SK-N-SH (cell line): ENCODE measurements around the gene GLYR1. TPM values are rescaled to one million over a fixed set of nuclear protein-coding genes. Genes with fewer than 3 reads are reported as not detected.

ENCODE experiments used
- CTCF ChIA-PET: fragments of 300-600, 350-600 bp; formaldehyde crosslinking; extraction: SDS; loops from one replicate; lab custom pipeline; 2021; lab: Yijun Ruan, JAX
- POLR2A ChIA-PET: fragments of 350-600 bp; sonication (Branson Sonifier 250); formaldehyde crosslinking; extraction: SDS; loops from one replicate; lab custom pipeline; 2020; ENCODE audit warnings: antibody characterized with exemption, inconsistent platforms; lab: Yijun Ruan, JAX
- DNase-seq: peaks from one replicate; pipeline ENCODE4 v3.0.0; 2012
- H2AFZ ChIP-seq: fragments of 200-600 bp; sonication (generic); 2 replicates; pipeline ENCODE4 v1.8.1; 2016; ENCODE audit warnings: antibody characterized with exemption, mild to moderate bottlenecking, low read depth
- H3F3A ChIP-seq: fragments of 200-600 bp; sonication (generic); replicated peaks from 2 replicates; pipeline ENCODE3; 2016; ENCODE audit warnings: antibody characterized with exemption, mild to moderate bottlenecking; ENCODE audit not compliant: insufficient read depth
- H3K27ac ChIP-seq, 2 experiments: fragments of 200-500 bp in 1 of 2; fragments of 200-600 bp in 1 of 2; sonication (Bioruptor generic) in 1 of 2; sonication (generic), shearing (Covaris generic) in 1 of 2; 2 replicates each; pipeline versions ENCODE4 v1.5.1 to v1.6.1; 2014 to 2016; ENCODE audit warnings: low read depth in 2 of 2, inconsistent platforms in 1 of 2, low read length in 1 of 2, mild to moderate bottlenecking in 1 of 2, mixed read lengths in 1 of 2
- H3K27me3 ChIP-seq: fragments of 200-600 bp; sonication (generic), shearing (Covaris generic); 2 replicates; pipeline ENCODE4 v1.6.1; 2016; ENCODE audit warnings: mixed run types; ENCODE audit not compliant: insufficient read depth
- H3K36me3 ChIP-seq, 2 experiments: fragments of 200-500 bp in 1 of 2; fragments of 200-600 bp in 1 of 2; sonication (Bioruptor generic) in 1 of 2; sonication (generic) in 1 of 2; replicated peaks in 1 of 2; 2 replicates each; pipeline versions ENCODE3 to v1.5.1; 2014 to 2016; ENCODE audit warnings: low read length in 1 of 2, mild to moderate bottlenecking in 1 of 2; ENCODE audit not compliant: insufficient read depth in 2 of 2, control insufficient read depth in 1 of 2
- H3K4me1 ChIP-seq, 2 experiments: fragments of 200-500 bp in 1 of 2; fragments of 200-600 bp in 1 of 2; sonication (Bioruptor generic) in 1 of 2; sonication (generic), shearing (Covaris generic) in 1 of 2; 2 replicates each; pipeline versions ENCODE4 v1.5.1 to v1.6.1; 2014 to 2016; ENCODE audit warnings: low read depth in 1 of 2, low read length in 1 of 2, mixed run types in 1 of 2; ENCODE audit not compliant: insufficient read depth in 2 of 2, control insufficient read depth in 1 of 2
- H3K4me2 ChIP-seq: fragments of 200-600 bp; sonication (generic), shearing (Covaris generic); 2 replicates; pipeline ENCODE4 v1.6.1; 2017; ENCODE audit warnings: mixed run types
- H3K4me3 ChIP-seq, 2 experiments: fragments of 200-500 bp in 1 of 2; fragments of 200-600 bp in 1 of 2; sonication (Bioruptor generic) in 1 of 2; sonication (generic), shearing (Covaris generic) in 1 of 2; 2 replicates each; pipeline versions ENCODE4 v1.5.1 to v1.8.1; 2014 to 2016; ENCODE audit warnings: low read depth in 2 of 2, inconsistent platforms in 1 of 2, low read length in 1 of 2, mild to moderate bottlenecking in 1 of 2, mixed read lengths in 1 of 2, moderate library complexity in 1 of 2
- H3K79me2 ChIP-seq: fragments of 200-600 bp; sonication (generic); 2 replicates; pipeline ENCODE4 v1.8.1; 2017; ENCODE audit warnings: mild to moderate bottlenecking; ENCODE audit not compliant: insufficient read depth
- H3K9ac ChIP-seq: fragments of 200-600 bp; sonication (generic); 2 replicates; pipeline ENCODE4 v1.6.1; 2017; ENCODE audit warnings: mixed run types
- H3K9me2 ChIP-seq: fragments of 200-600 bp; sonication (generic); 2 replicates; pipeline ENCODE4 v1.6.1; 2017; ENCODE audit warnings: mixed run types
- H3K9me3 ChIP-seq: fragments of 200-600 bp; sonication (generic); 2 replicates; pipeline ENCODE4 v1.6.1; 2017; ENCODE audit warnings: mixed run types, mild to moderate bottlenecking, moderate library complexity
- H4K20me1 ChIP-seq: fragments of 200-600 bp; sonication (generic); 2 replicates; pipeline ENCODE4 v1.6.1; 2017; ENCODE audit warnings: mild to moderate bottlenecking, mixed run types; ENCODE audit not compliant: insufficient read depth
- ELF1 ChIP-seq: IDR thresholded peaks from 2 replicates; pipeline ENCODE4 v1.4.0; 2012
- EP300 ChIP-seq, 2 experiments: IDR thresholded peaks; 2 replicates each; pipeline versions ENCODE4 v1.4.0 to v1.6.1; 2012; ENCODE audit warnings: borderline replicate concordance in 1 of 2, low read depth in 1 of 2, low read length in 1 of 2
- EZH2phosphoT487 ChIP-seq: fragments of 200-600 bp; sonication (generic); IDR thresholded peaks from 2 replicates; pipeline ENCODE4 v1.6.1; 2017; ENCODE audit warnings: low read depth, mixed run types, mild to moderate bottlenecking, antibody characterized with exemption, moderate library complexity, borderline replicate concordance
- FOXJ3 ChIP-seq: sonication (generic); formaldehyde crosslinking; IDR thresholded peaks from 2 replicates; pipeline ENCODE4 v1.5.1; 2020; ENCODE audit warnings: mild to moderate bottlenecking, missing genetic modification reagents
- GABPA ChIP-seq: IDR thresholded peaks from 2 replicates; pipeline ENCODE4 v1.4.0; 2012; ENCODE audit warnings: low read depth, mild to moderate bottlenecking
- MEF2A ChIP-seq: IDR thresholded peaks from 2 replicates; pipeline ENCODE4 v1.4.0; 2012; ENCODE audit warnings: low read depth, borderline replicate concordance
- NRF1 ChIP-seq: IDR thresholded peaks from 2 replicates; pipeline ENCODE4 v1.6.1; 2012; ENCODE audit warnings: low read depth, mild to moderate bottlenecking, low read length
- POLR2AphosphoS5 ChIP-seq: IDR thresholded peaks from 2 replicates; pipeline ENCODE4 v1.6.1; 2012; ENCODE audit warnings: low read depth, low read length
- RAD21 ChIP-seq: IDR thresholded peaks from 2 replicates; pipeline ENCODE4 v1.6.1; 2012; ENCODE audit warnings: mild to moderate bottlenecking, low read length
- RFX5 ChIP-seq: IDR thresholded peaks from 2 replicates; pipeline ENCODE4 v1.6.1; 2012; ENCODE audit warnings: mild to moderate bottlenecking, improper control_type of control experiment, low read length
- TAF1 ChIP-seq: IDR thresholded peaks from 2 replicates; pipeline ENCODE4 v1.6.1; 2012; ENCODE audit warnings: low read depth, mild to moderate bottlenecking, low read length, moderate library complexity, borderline replicate concordance
- TEAD4 ChIP-seq: IDR thresholded peaks from 2 replicates; pipeline ENCODE4 v1.4.0; 2012; ENCODE audit warnings: mild to moderate bottlenecking, borderline replicate concordance; ENCODE audit not compliant: insufficient read depth
- WGBS: methylation state at CpG from one replicate; pipeline ENCODE4 v1.1.6; 2017; ENCODE audit warnings: low lambda C conversion rate; 5-methylcytosine and 5-hydroxymethylcytosine counted together
- polyA plus RNA-seq, 3 experiments: library from polyadenylated mRNA; depleted of rRNA; stranded (reverse); fragments of >200 nt; gene quantifications; 2 replicates each; pipeline ENCODE4 v1.2.3, GENCODE V29; 2012
- TF ChIP-seq, protein P1 (sequence below): IDR thresholded peaks from 2 replicates; pipeline ENCODE4 v1.4.0; 2012; ENCODE audit warnings: low read depth, borderline replicate concordance
- TF ChIP-seq, protein P2 (sequence below): IDR thresholded peaks from 2 replicates; pipeline ENCODE4 v1.6.1; 2012; ENCODE audit warnings: mild to moderate bottlenecking, low read depth, low read length, moderate library complexity
- TF ChIP-seq, protein P3 (sequence below): IDR thresholded peaks from 2 replicates; pipeline ENCODE4 v1.4.0; 2012; ENCODE audit warnings: low read depth, borderline replicate concordance

The GLYR1 gene
- polyA plus RNA-seq, 1 of the 3 experiments (the other 2 are of a cell fraction): 40.1 TPM

DNA sequence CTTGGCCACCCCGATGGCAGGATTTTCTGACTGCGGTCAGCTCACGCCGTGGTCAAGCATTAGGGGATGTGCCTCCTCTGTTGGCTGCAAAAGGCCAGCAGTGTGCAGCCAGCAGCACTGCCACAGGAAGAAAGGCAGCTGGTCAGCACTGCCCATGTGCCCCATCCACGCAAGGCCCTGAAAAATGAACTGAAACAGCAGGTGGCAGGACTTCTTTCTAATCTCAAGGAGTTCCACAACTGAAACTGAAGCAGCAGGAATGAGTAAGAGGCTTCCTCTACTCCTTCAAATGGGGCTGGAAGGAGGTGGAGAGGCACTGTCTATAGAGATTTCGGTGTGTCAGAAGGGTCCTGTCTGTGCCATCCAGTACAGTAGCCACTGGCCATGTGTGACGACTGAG lies 83.3 kb downstream of the GLYR1 start:
- Histone ChIP-seq H3K9me2 (no peaks in the 10 kb centered on the region), H3K27me3 (no peaks in the 10 kb centered on the region), H3K36me3 (peaks cover 5 to 37% of the 10 kb centered on the region in 2 experiments), H4K20me1 (no peaks in the 10 kb centered on the region), H3K9me3 (no peaks in the 10 kb centered on the region), H3K27ac (no peak overlapping the region), H3K79me2 (peaks cover 40% of the 10 kb centered on the region), H3K4me1 (peaks cover 5 to 13% of the 10 kb centered on the region in 2 experiments; a peak in 2 of 4 replicates), H3F3A (peaks cover 3% of the 10 kb centered on the region), H2AFZ (no peak overlapping the region), H3K9ac (no peak overlapping the region), H3K4me3 (no peak overlapping the region), H3K4me2 (no peak overlapping the region)
- TF ChIP-seq RAD21 (no peak), MEF2A (no peak), POLR2AphosphoS5 (no peak), TEAD4 (no peak), ELF1 (no peak)
- TF ChIP-seq, protein P1, sequence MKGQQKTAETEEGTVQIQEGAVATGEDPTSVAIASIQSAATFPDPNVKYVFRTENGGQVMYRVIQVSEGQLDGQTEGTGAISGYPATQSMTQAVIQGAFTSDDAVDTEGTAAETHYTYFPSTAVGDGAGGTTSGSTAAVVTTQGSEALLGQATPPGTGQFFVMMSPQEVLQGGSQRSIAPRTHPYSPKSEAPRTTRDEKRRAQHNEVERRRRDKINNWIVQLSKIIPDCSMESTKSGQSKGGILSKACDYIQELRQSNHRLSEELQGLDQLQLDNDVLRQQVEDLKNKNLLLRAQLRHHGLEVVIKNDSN: no peak
- TF ChIP-seq, protein P2, sequence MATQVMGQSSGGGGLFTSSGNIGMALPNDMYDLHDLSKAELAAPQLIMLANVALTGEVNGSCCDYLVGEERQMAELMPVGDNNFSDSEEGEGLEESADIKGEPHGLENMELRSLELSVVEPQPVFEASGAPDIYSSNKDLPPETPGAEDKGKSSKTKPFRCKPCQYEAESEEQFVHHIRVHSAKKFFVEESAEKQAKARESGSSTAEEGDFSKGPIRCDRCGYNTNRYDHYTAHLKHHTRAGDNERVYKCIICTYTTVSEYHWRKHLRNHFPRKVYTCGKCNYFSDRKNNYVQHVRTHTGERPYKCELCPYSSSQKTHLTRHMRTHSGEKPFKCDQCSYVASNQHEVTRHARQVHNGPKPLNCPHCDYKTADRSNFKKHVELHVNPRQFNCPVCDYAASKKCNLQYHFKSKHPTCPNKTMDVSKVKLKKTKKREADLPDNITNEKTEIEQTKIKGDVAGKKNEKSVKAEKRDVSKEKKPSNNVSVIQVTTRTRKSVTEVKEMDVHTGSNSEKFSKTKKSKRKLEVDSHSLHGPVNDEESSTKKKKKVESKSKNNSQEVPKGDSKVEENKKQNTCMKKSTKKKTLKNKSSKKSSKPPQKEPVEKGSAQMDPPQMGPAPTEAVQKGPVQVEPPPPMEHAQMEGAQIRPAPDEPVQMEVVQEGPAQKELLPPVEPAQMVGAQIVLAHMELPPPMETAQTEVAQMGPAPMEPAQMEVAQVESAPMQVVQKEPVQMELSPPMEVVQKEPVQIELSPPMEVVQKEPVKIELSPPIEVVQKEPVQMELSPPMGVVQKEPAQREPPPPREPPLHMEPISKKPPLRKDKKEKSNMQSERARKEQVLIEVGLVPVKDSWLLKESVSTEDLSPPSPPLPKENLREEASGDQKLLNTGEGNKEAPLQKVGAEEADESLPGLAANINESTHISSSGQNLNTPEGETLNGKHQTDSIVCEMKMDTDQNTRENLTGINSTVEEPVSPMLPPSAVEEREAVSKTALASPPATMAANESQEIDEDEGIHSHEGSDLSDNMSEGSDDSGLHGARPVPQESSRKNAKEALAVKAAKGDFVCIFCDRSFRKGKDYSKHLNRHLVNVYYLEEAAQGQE: no peak
- DNase-seq: no peak
- CTCF ChIA-PET: no interaction called here
- WGBS: 94% methylated on average over 7 of the region's 7 CpGs
- POLR2A ChIA-PET: no interaction called here

DNA sequence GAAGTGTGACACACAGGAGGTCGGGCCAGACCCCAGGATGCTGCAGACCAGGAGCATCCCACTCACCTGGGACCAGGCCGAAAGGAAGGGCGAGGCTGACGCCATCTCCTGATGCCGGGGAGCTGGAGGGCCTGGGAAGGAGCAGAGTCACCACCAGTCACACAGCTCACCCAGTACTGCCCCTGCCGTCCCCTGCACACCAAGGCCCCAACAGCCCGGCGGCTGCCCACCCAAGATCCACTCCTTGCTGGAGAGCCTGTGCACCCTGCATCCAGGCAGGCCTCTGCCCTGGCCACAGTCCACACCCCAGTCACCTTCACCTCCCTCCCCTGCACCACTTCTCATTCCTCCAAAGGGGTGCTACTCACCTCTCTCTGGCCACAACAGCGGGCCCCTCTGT lies 84.9 kb downstream of the GLYR1 start:
- CTCF ChIA-PET: interaction anchor here (1.3 kb wide), 1 partner anchor 15 kb away, joined by 3 read pairs; no protein-coding TSS in a partner anchor
- Histone ChIP-seq H3K79me2 (peaks cover 40% of the 10 kb centered on the region), H3K9ac (no peak overlapping the region), H3K9me3 (no peaks in the 10 kb centered on the region), H2AFZ (no peak overlapping the region), H3K9me2 (no peaks in the 10 kb centered on the region), H3K4me3 (no peak overlapping the region)
- WGBS: 91% methylated on average over 7 of the region's 9 CpGs
- no peak for DNase-seq
- TF ChIP-seq EP300 (IDR thresholded peaks at IDR 0.05; ENCODE audit: borderline replicate concordance in 1 of 2, low read depth in 1 of 2, low read length in 1 of 2) (no peak), GABPA (no peak), NRF1 (no peak), RFX5 (no peak), MEF2A (no peak), EZH2phosphoT487 (no peak), FOXJ3 (CRISPR knock-in tag) (no peak), TAF1 (no peak)
- TF ChIP-seq, protein P3, sequence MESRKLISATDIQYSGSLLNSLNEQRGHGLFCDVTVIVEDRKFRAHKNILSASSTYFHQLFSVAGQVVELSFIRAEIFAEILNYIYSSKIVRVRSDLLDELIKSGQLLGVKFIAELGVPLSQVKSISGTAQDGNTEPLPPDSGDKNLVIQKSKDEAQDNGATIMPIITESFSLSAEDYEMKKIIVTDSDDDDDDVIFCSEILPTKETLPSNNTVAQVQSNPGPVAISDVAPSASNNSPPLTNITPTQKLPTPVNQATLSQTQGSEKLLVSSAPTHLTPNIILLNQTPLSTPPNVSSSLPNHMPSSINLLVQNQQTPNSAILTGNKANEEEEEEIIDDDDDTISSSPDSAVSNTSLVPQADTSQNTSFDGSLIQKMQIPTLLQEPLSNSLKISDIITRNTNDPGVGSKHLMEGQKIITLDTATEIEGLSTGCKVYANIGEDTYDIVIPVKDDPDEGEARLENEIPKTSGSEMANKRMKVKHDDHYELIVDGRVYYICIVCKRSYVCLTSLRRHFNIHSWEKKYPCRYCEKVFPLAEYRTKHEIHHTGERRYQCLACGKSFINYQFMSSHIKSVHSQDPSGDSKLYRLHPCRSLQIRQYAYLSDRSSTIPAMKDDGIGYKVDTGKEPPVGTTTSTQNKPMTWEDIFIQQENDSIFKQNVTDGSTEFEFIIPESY: no peak
- TF ChIP-seq, all 33 proteins: peak for 0
- Histone ChIP-seq H3F3A (peaks cover under 1% of the 10 kb centered on the region), H3K27ac (no peak overlapping the region), H4K20me1 (no peaks in the 10 kb centered on the region), H3K36me3 (peaks cover 15 to 45% of the 10 kb centered on the region in 2 experiments), H3K4me1 (peaks cover 5 to 9% of the 10 kb centered on the region in 2 experiments; a peak in 2 of 4 replicates), H3K4me2 (no peak overlapping the region), H3K27me3 (no peaks in the 10 kb centered on the region)
- POLR2A ChIA-PET: no interaction called here
